ENCODE data around the gene STIM1. TPM values are rescaled to one million over a fixed set of nuclear protein-coding genes. Genes with fewer than 3 reads are reported as not detected.

The STIM1 gene
- total and polyA plus RNA-seq, 10 of the 15 experiments (the other 5 are each of a cell fraction or from before 2014, with no cell fraction given): 8.6 to 57.7 (median 29.3) TPM

- TF ChIP-seq SUPT20H (IDR thresholded peaks at IDR 0.05; ENCODE audit: borderline replicate concordance, control insufficient read depth, low read depth, low read length) (no peak), ZNF592 (IDR thresholded peaks at IDR 0.05) (0 out of 2 replicates have a peak, but pooled peaks have one; percentile 37), JUNB (IDR thresholded peaks at IDR 0.05) (no peak), FOS (IDR thresholded peaks at IDR 0.05; ENCODE audit: borderline replicate concordance, extremely low read depth, insufficient read length) (no peak), EP300 (IDR thresholded peaks at IDR 0.05; ENCODE audit: borderline replicate concordance in 1 of 2, control insufficient read depth in 1 of 2, low read depth in 2 of 2, low read length in 2 of 2) (no peak), CREM (IDR thresholded peaks at IDR 0.05; ENCODE audit: low read depth) (0 out of 2 replicates have a peak, but pooled peaks have one; percentile 12), SMAD5 (IDR thresholded peaks at IDR 0.05; ENCODE audit: low read depth) (no peak), ELK1 (IDR thresholded peaks at IDR 0.05; ENCODE audit: low read depth, low read length) (no peak), IRF3 (IDR thresholded peaks at IDR 0.05) (no peak), ZNF687 (IDR thresholded peaks at IDR 0.05) (peak; percentile 58), POLR2AphosphoS5 (IDR thresholded peaks at IDR 0.05; ENCODE audit: low read length) (no peak), ZBED1 (IDR thresholded peaks at IDR 0.05; ENCODE audit: borderline replicate concordance) (no peak), CBFB (IDR thresholded peaks at IDR 0.05; ENCODE audit: low read depth) (no peak), REST (IDR thresholded peaks at IDR 0.05; ENCODE audit: low read depth, low read length) (no peak)
Measured at GRCh38 chr11:3865388-3866193, 10.1 kb downstream of the STIM1 start (continued).

All from GM12878 (cell line).